WI38 (cell line): ENCODE results near the gene SYNJ2.
"Not testable (repeated sequence)": the region's sequence is repeated elsewhere in the genome, so short reads cannot be mapped to it uniquely, and the experiment has no call there.

Experiments
- H3K4me3 ChIP-seq: 2 replicates; pipeline ENCODE4 v1.5.1; 2011; ENCODE audit warnings: low read depth, mild to moderate bottlenecking, control low read depth, low read length
- CTCF ChIP-seq: IDR thresholded peaks from 2 replicates; pipeline ENCODE4 v1.5.1; 2012; ENCODE audit warnings: low read depth, mild to moderate bottlenecking, control low read depth, low read length

SYNJ2 gene

GRCh38 chr6:157967486-157967885 lies 14.2 kb upstream of the SYNJ2 start:
- H3K4me3 ChIP-seq: no peak overlapping the region
- TF ChIP-seq CTCF: no peak

GRCh38 chr6:157972177-157972576 lies 9.5 kb upstream of the SYNJ2 start:
- not testable (repeated sequence) for H3K4me3 ChIP-seq

- no peak for TF ChIP-seq CTCF
- H3K4me3 ChIP-seq: no peak overlapping the region
These were observed 7.2 kb upstream of the SYNJ2 start for GRCh38 chr6:157974341-157974894.

- no peak overlapping the region for H3K4me3 ChIP-seq
- TF ChIP-seq CTCF: no peak
These were observed 6.7 kb upstream of the SYNJ2 start for GRCh38 chr6:157974967-157975366.

GRCh38 chr6:157975456-157975855 lies 6.2 kb upstream of the SYNJ2 start:
- no peak for TF ChIP-seq CTCF
- H3K4me3 ChIP-seq: no peak overlapping the region

- H3K4me3 ChIP-seq: no peak overlapping the region
- TF ChIP-seq CTCF: no peak
These were observed 5.1 kb upstream of the SYNJ2 start for GRCh38 chr6:157976345-157977175.

- no peak for TF ChIP-seq CTCF
- H3K4me3 ChIP-seq: no peak overlapping the region
These were observed 4.4 kb upstream of the SYNJ2 start for GRCh38 chr6:157977176-157977804.
